Body of pancreas (tissue), 4 donors: Measurements from ENCODE around the gene ZSCAN30.

Source experiments
- POLR2A ChIP-seq, 3 donors: fragments of 450-650 bp; IDR thresholded peaks; one replicate each; pipeline ENCODE4 v1.6.1; 2016; ENCODE audit warnings: antibody characterized with exemption in 3 of 3, mild to moderate bottlenecking in 2 of 3
- TF ChIP-seq, protein P1 (sequence below), 7 experiments: fragments of 450-650 bp in 4 of 7; fragments of 200-600 bp in 3 of 7; sonication (generic) in 3 of 7; IDR thresholded peaks; one replicate each; pipeline ENCODE4 v1.5.1; 2016 to 2019; ENCODE audit warnings: antibody characterized with exemption in 7 of 7

DNA sequence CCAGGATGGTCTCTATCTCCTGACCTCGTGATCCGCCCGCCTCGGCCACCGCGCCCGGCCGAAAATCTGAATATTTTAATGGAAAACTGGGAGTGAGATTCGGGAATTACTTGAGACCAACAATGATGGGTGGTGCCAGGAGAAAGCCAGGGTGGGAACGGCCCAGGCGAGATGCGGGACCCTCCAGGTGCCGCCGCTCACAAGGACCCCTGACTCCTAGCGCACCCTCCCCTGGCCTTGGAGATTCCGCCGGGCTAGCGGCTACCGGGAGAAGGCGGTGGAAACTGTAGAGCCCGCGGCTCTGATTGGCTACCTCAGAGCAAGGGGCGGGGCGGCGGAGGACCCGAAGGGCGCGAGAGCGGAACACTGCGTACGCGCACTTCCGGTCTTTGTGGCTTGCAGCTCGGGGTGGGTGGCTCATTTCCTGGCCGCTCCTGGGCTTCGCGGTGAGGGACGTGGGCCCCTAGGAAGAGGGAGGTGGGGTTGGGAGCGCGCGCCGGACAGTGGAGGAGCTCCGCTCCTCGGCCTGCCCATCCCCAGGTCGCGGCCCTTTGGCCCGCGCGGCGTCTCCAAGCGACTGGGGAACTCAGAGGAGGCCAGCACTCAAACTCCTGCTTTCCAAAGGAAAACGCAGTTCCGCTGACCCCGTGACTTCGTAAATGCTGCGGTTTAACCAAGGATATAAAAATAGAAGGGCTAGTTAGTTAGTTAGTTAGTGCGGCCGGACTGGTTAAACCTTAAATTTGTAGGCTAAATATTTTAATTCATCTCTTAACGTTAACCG lies 49.2 kb downstream of the ZSCAN30 start, which contains the start of gene ZNF397:
- TF ChIP-seq, protein P1, sequence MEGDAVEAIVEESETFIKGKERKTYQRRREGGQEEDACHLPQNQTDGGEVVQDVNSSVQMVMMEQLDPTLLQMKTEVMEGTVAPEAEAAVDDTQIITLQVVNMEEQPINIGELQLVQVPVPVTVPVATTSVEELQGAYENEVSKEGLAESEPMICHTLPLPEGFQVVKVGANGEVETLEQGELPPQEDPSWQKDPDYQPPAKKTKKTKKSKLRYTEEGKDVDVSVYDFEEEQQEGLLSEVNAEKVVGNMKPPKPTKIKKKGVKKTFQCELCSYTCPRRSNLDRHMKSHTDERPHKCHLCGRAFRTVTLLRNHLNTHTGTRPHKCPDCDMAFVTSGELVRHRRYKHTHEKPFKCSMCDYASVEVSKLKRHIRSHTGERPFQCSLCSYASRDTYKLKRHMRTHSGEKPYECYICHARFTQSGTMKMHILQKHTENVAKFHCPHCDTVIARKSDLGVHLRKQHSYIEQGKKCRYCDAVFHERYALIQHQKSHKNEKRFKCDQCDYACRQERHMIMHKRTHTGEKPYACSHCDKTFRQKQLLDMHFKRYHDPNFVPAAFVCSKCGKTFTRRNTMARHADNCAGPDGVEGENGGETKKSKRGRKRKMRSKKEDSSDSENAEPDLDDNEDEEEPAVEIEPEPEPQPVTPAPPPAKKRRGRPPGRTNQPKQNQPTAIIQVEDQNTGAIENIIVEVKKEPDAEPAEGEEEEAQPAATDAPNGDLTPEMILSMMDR (IDR thresholded peaks at IDR 0.05), result peak in 1 of 7 experiments; percentile 7
- peak; percentile 84 to 95 (median 94) for TF ChIP-seq POLR2A (IDR thresholded peaks at IDR 0.05)
